Erythroblast (primary cell): Measurements from ENCODE around the gene SLC38A11.

Experiments
- GATA1 ChIP-seq: IDR thresholded peaks from 2 replicates; pipeline ENCODE4 v1.6.1; 2011; ENCODE audit warnings: low read depth, mild to moderate bottlenecking, control low read depth, low read length, moderate library complexity
- POLR2A ChIP-seq: IDR thresholded peaks from 2 replicates; pipeline ENCODE4 v1.6.1; 2011; ENCODE audit warnings: mild to moderate bottlenecking, low read length

GRCh38 chr2:164852086-164852485 is 103.2 kb downstream of the SLC38A11 start:
- TF ChIP-seq POLR2A (no peak), GATA1 (no peak)
